HG02884 (cell line): ENCODE measurements around the gene GOLGA8T.
"Not testable (repeated sequence)": the region's sequence is repeated elsewhere in the genome, so short reads cannot be mapped to it uniquely, and the experiment has no call there.

Experiments
- ATAC-seq: cut with Tn5 transposase; IDR thresholded peaks from one replicate; pipeline ENCODE4 v1.9.1; 2021; ENCODE audit warnings: mild to moderate bottlenecking, moderate library complexity; ENCODE audit not compliant: unreplicated experiment

Gene GOLGA8T, protein sequence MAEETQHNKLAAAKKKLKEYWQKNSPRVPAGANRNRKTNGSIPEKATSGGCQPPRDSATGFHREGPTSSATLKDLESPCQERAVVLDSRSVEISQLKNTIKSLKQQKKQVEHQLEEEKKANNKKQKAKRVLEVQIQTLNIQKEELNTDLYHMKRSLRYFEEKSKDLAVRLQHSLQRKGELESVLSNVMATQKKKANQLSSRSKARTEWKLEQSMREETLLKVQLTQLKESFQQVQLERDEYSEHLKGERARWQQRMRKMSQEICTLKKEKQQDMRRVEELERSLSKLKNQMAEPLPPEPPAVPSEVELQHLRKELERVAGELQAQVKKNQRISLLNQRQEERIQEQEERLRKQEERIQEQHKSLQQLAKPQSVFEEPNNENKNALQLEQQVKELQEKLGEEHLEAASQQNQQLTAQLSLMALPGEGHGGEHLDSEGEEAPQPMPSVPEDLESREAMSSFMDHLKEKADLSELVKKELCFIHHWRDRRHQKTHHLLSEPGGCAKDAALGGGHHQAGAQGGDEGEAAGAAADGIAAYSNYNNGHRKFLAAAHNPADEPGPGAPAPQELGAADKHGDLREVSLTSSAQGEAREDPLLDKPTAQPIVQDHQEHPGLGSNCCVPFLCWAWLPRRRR

GRCh38 chr15:30134751-30135150 is at the start of gene GOLGA8T:
GOLGA8T (plus strand) TSS chr15:30135051; CDS start chr15:30135149, 98 bp downstream.
- not testable (repeated sequence) for ATAC-seq

DNA sequence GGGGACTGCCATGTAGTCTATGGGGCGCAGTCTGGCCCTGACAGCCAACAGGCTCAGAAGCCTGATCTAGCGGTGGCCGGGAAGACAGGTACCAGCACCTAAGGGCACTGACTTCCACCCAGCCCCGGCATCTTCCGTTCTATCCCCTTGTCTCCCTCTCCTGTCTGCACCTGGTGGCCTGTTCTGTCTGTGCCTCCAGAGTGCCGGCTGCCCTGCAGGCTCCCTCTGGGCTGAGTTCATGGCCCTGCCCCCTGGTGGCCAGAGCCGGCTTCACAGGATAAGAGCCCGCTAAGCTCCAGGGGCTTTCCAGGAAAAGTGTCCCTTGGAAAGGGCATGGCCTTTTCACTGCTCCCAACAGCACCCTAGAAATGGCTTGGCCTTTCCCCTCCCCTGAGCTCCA is 37.0 kb upstream of the GOLGA8T start:
- ATAC-seq = not testable (repeated sequence)

DNA sequence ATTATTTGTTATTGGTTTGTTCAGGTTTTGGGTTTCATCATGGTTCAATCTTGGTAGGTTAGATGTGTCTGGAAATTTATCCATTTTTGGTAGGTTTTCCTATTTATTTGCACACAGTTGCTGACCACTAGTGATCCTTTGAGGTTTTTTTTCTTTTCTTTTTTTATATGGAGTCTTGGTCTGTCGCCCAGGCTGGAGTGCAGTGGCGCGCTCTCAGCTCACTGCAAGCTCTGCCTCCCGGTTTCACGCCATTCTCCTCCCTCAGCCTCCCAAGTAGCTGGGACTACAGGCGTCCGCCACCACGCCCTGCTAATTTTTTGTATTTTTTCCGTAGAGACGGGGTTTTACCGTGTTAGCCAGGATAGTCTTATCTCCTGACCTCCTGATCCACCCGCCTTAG is 32.0 kb upstream of the GOLGA8T start:
- not testable (repeated sequence) for ATAC-seq

- not testable (repeated sequence) for ATAC-seq
Measured at GRCh38 chr15:30103941-30104507, 30.8 kb upstream of the GOLGA8T start.

GRCh38 chr15:30110591-30110990 is 24.3 kb upstream of the GOLGA8T start:
- ATAC-seq = not testable (repeated sequence)

- ATAC-seq = not testable (repeated sequence)
Measured at GRCh38 chr15:30130066-30130465, 4.8 kb upstream of the GOLGA8T start.

GRCh38 chr15:30143246-30143645 is 8.4 kb downstream of the GOLGA8T start:
- ATAC-seq = not testable (repeated sequence)

GRCh38 chr15:30149891-30150290 is 15.0 kb downstream of the GOLGA8T start:
- not testable (repeated sequence) for ATAC-seq

DNA sequence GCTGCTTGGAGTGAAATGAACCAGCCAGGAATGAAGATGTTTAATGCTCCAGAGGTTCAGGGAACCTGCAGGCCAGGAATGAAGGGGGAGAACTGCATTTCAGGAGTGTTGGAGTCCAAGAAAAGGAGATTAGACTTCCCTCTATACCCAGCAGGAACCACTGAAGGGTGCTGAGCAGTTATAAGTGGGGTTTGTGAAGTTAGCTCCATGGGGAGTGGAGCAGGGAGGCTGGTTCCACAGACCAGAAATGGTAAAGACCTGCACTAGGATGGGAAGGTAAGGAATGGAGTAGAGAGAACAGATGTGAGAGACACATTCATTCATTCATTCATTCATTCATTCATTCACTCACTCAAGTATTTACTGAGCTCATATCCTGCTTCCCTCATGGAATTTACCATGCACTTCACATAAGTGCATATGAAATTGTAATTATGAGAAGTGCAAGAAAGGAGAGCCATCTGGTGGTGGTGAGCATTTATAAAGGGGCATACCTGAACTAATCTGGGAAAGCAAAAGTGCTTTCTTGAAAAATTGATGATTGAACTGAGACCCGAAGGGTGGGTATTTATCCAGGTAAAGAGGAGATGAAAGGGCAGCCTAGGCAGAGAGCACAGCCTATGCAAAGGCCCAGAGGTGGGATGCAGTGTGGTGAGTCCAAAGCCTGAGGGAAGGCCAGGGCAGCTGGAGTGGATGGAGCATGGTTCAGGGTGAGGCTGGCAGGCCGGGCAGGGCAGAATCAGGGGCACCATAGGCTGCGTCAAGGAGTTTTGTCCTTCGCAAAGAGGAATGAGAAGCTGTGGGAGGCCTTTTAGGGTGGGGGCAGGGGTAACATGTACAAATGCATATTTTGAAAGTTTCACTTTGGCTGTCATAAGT is 27.9 kb downstream of the GOLGA8T start:
- not testable (repeated sequence) for ATAC-seq

- ATAC-seq = not testable (repeated sequence)
Measured at GRCh38 chr15:30163759-30164158, 28.9 kb downstream of the GOLGA8T start.

- not testable (repeated sequence) for ATAC-seq
Measured at GRCh38 chr15:30164257-30164656, 29.4 kb downstream of the GOLGA8T start.

GRCh38 chr15:30167403-30167802 is 32.6 kb downstream of the GOLGA8T start:
- ATAC-seq = not testable (repeated sequence)

- not testable (repeated sequence) for ATAC-seq
Measured at GRCh38 chr15:30167886-30168285, 33.0 kb downstream of the GOLGA8T start.

GRCh38 chr15:30171452-30171851 is 36.6 kb downstream of the GOLGA8T start:
- not testable (repeated sequence) for ATAC-seq

- ATAC-seq = not testable (repeated sequence)
Measured at GRCh38 chr15:30173041-30173608, 38.3 kb downstream of the GOLGA8T start.

- not testable (repeated sequence) for ATAC-seq
Measured at GRCh38 chr15:30175291-30175690, 40.4 kb downstream of the GOLGA8T start.

- not testable (repeated sequence) for ATAC-seq
Measured at GRCh38 chr15:30176613-30177012, 41.8 kb downstream of the GOLGA8T start.

- ATAC-seq = not testable (repeated sequence)
Measured at GRCh38 chr15:30179814-30180213, 45.0 kb downstream of the GOLGA8T start.

- ATAC-seq = not testable (repeated sequence)
Measured at GRCh38 chr15:30185495-30185894, 50.6 kb downstream of the GOLGA8T start.

GRCh38 chr15:30187429-30187828 is 52.6 kb downstream of the GOLGA8T start:
- ATAC-seq = not testable (repeated sequence)
